HG03135 (cell line): ENCODE data around the gene DCX.
A peak's percentile ranks its signal among the peaks of the same experiment; 100 is the strongest.

Experiments used
- ATAC-seq: cut with Tn5 transposase; IDR thresholded peaks from one replicate; pipeline ENCODE4 v1.9.1; 2021; ENCODE audit warnings: mild to moderate bottlenecking, moderate library complexity; ENCODE audit not compliant: unreplicated experiment

Gene DCX

DNA sequence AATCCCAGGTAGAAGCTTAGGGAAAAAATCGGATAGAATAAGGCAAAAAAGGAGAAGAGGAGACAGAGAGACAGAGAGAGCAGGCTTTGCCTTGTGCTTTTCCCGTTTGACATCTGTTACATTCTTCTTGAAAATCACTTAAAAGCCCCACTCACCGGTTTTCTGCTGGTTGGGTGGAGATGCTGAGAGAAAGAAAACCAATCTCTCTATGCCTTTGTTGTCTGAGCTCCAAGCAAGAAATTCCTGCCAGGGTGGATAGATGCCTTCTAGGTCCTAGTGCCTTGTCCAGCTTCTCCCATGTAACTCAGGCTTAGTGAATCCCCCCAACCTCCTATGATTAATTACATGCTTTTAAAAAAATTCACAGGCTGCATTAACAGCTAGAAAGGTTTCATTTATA lies at the start of gene DCX:
DCX (minus strand) TSS at position 210 of the 400 bp plus-strand sequence. CDS start 1,794 bp downstream, outside the sequence.
- ATAC-seq, result no peak

DNA sequence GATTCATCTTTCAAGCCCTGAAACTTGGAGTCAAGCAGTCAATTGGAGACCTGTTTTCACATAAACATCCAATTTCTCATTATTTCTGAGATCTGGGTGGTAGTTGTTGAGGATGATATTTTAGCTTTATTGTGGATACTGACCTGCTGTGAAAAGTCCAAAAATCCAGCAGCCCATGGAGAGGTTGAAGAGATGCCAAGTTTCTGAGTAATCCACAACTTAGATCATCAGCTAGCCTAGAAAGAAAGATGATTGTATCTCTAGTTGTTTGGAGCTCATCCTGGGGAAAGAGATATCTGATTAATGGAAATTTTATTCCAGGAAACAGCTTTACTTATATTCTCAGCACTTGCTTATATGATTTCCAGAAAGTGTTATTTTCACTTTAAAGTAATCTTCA lies 48.6 kb upstream of the DCX start:
- ATAC-seq, result no peak

DNA sequence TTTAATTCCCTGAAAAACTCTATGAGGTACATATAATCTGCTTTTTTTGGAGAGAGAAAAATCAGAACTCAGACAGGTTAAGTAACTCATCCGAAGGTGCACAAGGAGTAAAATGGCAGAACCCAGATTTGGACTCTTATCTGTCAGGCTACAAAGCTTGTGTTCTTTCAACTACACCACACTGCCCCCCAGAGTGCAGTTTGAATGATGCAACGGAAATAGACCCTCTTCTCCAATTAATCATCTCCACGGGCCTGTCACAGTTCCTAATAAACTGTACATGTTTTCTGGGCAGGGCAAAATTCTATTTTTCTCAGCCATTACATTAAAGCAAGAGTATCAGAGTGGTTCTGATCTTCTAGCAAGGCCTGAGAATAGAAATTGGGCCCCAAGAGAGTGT lies 35.3 kb upstream of the DCX start:
- peak; percentile 72 for ATAC-seq

DNA sequence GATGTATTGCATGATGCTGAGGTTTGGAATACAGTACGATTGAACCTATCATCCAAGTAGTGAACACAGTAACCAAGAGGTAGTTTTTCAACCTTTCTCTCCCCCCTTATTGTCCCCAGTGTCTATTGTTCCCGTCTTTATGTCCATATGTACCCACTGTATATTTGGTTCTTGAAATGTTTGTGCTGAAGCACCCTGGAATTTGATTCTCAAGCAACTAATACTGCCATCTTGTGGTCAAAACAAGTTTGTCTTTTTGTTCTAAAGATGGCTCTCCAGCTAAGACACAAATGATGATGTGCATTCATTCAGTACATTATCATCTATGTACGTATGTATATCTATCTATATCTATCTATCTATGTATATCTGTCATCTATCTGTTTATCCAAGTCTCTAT lies 33.5 kb upstream of the DCX start:
- peak; percentile 65 for ATAC-seq

DNA sequence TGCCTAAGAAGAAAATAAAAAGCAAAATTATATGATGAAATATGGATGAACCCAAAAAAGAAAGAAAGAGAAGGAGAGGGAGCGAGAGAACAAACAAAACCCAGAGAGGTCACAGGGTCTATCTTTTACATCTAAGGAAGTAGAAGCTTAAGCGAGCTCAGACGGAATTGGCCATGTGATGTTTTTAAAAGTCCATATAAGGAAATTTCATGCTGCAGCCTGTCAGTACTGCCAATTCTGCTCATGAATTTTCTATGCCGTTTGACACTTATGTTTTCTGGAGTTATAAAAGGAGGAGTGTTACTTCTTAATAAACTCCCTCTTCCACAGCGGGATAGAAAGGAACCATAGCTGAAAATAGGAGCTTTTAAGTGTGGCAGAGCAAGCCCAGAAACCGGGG lies 32.9 kb upstream of the DCX start:
- no peak for ATAC-seq

DNA sequence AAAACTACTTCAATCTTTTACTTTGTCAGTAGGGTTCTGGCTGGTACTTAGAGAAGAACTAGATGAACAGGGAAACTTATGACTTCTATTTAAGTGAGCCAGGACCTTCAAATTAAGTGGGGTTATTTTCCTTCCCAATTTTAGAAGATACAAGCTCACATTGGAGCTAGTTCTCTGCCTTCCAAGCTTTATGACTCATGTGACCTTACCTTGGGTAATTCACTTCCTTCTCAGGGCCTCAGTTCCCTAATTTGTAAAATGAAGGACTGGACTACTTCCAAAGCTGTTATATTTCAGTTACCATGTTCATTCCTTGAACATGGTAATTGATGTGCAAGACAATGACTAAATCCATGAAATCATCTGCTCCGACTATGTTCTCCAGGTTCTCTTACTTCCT lies 32.0 kb upstream of the DCX start:
- no peak for ATAC-seq

DNA sequence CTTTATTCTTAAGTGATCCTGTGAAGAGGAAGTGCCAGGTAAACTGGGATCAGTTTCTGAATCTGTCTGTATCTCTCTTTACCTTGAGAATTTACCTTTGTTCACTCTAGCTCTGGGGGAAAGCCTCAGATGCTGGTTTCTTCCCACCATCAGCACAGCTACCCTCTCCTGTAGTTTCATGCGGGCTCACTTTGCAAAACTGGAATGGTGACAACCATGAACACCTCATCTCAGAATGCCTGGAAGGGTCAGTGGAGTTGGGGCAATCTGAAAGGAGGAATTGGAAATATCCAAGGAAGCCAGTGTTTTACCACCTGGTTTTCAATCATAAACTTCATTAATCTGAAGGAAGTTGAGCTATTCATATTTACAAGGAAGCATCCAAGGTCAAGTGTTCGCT lies 30.8 kb upstream of the DCX start:
- ATAC-seq, result no peak

DNA sequence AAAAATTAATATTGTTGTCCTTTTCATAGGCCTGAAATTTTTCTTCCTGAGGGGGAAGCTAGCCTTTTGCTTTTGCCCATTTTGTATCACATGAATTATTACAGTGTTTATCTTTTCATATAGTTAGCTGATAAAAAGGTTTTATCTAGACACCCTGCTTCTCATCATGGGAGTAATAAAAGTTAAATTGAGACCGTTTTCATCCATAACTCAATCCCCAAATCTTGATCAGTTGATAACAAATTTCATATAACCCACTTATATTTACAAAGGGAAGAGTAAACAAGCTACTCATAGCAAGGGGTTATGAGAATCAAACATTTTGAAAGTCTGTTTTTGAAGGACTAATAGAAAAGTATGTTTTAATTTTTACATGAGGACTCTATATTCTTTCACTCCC lies 23.5 kb upstream of the DCX start:
- ATAC-seq, result no peak

DNA sequence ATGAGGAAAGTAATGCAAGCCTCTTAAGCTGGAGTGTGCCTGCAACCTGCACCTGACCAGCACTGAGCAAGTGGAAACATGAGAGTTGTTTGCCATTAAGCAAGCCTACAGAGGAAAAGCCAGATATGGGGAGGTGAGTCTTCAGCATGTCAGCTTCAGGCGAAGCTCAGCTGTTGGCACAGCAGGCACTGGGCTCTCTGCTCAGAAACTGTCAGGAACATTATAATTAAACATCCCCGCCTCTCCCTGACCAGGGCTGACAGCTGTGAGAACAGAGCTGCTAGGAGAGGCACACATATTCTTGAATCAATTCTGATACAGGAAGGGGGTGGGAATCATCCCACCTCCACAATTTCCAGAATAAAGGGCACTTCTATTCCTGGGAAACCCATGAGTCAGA lies 19.0 kb upstream of the DCX start:
- no peak for ATAC-seq

DNA sequence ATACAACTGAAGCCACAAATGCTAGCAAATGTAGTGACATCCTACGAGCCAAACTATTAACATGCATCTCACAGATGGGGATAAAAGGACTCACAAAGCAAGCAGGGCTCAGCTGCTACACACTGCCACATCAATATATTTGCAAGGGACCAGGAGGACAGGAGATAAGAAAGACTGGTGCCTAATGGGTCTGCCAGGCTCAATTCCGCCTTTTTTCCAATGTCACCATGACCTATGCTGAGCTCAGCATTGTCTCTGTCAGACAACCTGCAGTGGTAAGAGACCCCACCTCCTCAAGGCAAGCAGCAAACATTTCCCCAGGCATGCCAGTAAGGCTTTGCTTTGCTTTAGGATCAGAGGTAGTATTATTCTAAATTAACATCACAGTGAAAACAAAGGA lies 435 bp downstream of the DCX start:
- ATAC-seq, result no peak

DNA sequence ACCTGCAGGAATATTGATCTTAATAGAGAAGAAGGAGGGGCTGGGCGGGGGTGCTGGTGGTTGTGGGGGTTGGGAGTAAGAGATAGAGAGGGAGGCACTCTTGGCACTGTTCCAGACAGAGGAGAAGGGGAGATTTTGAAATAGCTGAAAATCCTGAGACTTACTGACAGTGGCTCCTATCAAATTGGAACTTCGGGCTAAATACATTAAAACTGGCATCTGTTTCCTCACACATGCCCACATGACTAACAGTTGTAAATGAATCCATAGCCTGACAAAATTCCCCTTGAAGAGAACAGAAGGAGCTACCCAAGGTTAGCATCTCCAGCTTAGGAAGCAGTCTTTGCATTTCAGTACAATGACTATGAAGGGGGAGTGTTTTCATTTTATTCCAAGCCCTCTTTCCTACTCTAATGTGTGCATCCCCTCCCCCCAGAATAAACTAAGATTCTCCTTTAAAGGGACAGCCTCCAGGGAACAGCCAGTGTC lies 1.4 kb downstream of the DCX start:
- ATAC-seq, result no peak

DNA sequence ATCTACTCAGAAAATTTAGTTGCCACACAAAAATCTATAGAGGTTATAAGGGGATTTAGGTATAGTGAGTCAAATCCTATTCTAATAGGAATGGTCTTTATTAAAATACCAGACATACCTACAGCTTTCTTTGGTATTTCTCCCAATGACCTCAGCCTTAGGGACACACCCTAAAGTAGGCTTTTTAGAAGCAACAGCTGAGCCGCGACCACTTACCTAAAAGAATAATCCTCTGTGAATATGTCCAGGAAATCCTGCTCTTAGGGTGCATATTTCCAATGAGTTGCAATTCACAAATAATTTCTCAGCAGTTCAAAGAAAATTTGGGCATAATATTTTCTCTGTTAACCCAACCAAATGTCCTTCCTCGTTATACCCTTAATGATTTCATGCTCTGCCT lies 2.7 kb downstream of the DCX start:
- ATAC-seq, result no peak

DNA sequence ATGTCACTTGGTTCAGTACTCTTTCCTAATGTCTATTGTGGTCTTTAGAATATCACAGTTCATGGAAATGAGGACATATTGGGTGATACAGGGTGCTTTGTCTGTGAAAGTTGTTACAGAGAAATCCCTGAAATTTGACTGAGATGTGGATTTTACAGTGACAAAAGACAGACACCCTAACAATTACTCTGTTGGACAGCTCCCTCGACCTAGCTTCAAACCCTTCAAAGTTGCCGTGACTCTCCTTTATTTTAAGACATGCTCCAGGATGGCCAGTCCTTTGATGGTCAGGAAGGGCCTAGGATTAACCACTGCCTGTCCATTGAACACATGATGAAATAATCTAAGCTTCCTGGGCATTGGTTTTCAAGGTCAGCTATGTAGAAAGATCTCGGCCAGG lies 4.0 kb downstream of the DCX start:
- no peak for ATAC-seq

DNA sequence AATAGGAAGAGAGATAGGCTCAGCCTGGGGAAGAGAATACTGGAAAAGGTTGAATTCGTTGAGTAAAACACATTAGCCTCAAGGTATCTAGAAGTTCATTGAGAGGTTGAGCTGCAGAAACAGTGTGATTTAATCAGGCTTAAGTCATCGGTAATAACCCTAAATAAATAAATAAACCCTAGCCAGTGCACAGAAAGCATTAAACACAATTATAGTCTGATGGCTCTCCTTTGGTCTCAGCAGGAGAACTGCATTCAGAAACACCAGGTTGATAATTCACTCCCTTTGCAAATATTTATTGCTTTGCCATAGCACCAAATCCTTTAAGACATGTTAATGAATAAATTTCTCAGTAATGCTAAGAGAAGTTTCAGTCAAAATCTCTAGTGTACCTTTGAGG lies 9.6 kb downstream of the DCX start:
- no peak for ATAC-seq

DNA sequence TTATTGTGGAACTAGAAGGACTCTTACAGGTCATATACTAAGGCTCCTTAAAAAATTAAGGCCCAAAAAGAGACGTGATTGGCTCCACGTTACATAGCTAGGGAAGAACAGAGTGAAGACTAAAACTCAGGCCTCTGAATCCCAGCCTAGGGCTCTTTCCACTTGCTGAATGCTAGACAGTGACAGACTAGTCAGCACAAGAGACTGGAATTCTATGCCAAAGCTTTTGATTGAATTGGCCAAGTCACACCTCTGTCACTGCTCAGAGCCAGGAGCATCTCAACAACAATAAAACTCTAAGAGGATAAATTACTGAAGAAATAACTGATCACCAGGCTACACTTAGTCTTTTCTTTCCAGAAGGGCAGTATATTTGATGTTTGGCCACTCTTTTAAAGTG lies 16.8 kb downstream of the DCX start:
- no peak for ATAC-seq

DNA sequence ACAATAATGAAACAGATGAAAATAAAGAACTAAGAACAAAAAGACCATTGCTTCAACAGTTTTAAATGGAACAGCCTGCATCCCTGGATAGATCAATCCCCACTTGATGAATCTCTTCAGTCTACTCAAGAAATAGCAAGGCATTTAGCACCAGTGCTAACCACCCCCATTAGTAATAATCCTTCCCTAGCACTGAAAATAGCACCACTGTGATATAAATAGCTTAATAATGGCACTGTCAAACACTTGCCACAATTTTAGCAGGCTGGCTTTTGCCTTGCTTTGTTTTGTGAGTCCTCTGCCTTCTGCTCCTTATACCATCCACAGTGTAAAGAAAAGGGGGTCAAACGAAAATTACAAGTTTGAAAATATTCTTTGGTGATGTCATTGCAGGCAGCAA lies 17.4 kb downstream of the DCX start:
- no peak for ATAC-seq

DNA sequence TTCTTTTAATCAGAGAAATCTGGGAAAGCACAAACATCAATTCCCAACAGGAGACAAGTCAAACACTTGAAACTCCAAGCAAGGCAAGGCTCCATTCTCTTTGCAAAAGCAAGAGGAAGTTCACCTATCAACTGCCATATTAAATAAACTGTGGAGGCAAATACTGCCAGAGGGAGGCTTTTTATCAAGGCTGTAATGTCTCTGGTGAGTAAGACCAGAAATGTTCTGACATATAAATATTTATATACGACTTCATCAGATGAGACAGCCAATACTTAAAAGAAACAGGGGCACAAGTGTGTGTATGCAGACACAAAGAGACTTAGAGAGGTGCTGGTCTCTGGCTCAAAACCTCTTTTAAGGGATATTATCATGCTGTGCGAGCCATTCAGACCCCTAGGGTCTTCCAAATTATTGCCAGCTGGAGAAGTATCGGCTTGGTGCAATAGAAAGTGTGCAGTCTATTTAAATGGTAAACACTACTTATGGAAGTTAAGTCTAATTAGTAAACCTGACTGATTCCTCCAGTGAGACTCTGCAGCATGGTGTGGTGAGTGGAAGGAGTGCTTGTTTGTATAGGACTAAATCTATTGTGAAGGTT lies 24.4 kb downstream of the DCX start:
- no peak for ATAC-seq

DNA sequence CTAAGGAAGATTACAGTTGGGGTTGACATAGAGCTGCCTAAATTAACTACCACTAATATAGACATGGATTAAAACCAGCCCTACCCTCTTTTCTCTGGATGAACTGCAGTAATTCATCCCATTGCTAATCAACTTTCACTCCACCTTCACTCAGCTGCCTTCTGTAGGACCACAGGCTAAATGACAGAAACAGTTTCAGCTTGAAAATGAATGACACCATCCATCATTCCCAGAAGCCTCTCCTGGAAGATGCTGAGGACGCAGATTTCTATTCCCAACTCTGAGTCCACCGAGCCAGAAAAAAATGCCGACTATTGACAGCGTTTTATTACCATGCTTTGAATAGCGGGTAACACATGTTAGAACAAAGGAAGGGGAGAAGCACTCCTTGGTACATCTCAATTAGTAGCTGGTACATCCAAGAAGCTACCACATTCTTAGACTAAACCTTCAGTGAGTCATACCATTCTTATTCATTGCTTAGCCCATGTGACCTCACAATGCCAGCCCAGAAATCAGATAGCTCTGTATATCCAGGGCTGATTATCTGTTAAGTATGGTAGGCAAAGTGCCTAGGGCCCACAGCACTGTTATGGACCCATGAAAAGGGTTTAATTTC lies 25.3 kb downstream of the DCX start:
- ATAC-seq, result no peak

DNA sequence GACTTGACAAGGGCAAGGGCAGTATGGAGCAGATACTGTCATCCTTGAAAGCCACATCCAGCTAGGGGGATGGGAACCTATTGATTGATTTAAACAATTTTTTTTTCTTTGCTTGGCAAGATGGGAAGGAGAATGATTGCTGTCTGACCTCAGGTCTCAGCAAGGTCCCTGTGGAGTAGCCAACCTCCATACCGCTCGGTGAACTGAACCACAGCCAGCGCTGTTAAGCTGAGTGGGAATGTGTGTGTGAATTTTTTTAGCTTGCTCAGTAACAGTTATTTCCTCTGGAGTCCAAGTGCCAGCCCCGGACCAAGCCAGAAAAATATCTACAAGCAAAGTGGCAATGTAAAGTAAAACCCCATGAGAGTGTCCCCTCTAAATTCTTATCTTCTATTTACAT lies 25.9 kb downstream of the DCX start:
- ATAC-seq, result no peak

DNA sequence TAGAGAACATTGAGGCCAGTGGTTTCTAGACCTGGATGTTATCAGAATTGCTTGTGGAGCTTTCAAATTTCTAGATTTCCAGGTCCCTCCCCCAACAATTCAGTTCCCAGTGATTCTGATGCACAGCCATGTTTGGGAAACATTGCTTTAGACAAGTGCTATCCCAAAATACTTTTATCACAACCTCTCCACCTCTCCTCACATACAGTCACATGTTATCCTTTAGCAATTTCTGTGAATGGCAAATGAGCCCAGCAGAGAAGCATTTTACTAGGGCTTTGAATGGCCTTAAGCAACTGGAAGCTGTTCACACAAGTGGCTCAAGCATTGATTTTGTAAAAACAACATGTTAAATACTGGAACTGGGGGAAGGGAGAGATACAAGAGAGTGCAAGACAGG lies 29.7 kb downstream of the DCX start:
- no peak for ATAC-seq

DNA sequence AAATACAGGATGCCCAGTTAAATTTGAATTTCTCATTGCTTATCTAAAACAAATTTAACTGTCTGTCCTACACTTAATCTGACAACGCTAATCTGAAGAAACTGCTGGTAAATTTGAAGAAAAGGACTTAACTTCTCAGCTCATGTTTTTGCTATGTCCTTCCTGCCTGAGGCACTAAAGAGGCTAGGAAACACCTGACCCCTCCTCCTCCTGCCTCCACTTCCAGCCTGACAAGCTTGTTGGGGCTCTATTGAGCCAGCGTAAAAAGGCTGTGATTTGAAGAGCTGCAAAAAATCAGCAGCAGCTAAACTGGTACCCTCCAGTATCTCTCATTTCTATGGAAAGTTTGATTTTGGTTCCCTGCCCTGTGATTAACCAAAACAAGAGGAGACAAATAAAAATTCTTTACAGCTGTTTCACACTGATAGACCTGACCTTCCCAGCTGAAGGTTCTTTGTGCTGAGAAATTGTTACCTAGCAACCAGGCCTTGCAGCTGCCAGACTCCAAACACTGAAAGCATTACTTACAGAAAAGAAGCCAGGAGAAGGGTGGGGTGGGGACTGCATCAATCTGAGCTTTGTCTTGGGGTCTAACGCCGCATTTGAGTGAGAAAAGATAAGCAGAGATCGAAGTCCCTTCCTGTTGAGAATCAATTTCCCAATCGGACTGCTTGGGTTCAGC lies 35.0 kb downstream of the DCX start:
- no peak for ATAC-seq

DNA sequence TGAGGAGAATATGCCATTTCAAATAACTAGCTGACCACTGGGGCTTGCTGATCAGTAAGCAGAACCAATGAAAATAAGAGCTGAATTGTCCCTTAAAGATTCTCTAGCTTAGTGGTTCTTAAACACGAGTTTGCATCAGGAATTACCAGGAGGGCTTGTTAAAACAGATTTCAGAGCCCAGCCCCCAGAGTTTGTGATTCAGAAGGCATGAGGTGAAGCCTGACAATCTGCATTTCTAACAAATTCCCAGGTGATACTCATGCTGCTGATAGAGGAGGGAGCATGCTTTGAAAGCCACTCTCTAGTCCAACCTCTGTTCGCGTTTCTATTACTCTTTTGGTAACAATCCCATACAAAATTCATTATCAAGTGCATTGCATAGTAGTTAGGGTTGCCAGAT lies 35.5 kb downstream of the DCX start:
- ATAC-seq, result no peak
